ENCODE results near the gene MIOS.

MIOS gene

GRCh38 chr7:7566651-7567611, at the start of gene MIOS:
MIOS (plus strand) TSS chr7:7566884; CDS start chr7:7572476, 5,592 bp downstream.
- peak; percentile 81 for DNase-seq (ENCODE audit: low spot score)

GRCh38 chr7:7517754-7518153, 48.9 kb upstream of the MIOS start:
- DNase-seq (ENCODE audit: low spot score): no peak

GRCh38 chr7:7519056-7519455, 47.6 kb upstream of the MIOS start:
- no peak for DNase-seq (ENCODE audit: low spot score)

- DNase-seq (ENCODE audit: low spot score): no peak
These were observed 47.2 kb upstream of the MIOS start for GRCh38 chr7:7519528-7519927.

GRCh38 chr7:7521259-7521658, 45.4 kb upstream of the MIOS start:
- DNase-seq (ENCODE audit: low spot score): no peak

GRCh38 chr7:7522421-7522820, 44.3 kb upstream of the MIOS start:
- DNase-seq (ENCODE audit: low spot score): no peak

GRCh38 chr7:7524121-7524520, 42.6 kb upstream of the MIOS start:
- DNase-seq (ENCODE audit: low spot score): no peak

- no peak for DNase-seq (ENCODE audit: low spot score)
These were observed 40.7 kb upstream of the MIOS start for GRCh38 chr7:7526006-7526405.

GRCh38 chr7:7527047-7527446, 39.6 kb upstream of the MIOS start:
- no peak for DNase-seq (ENCODE audit: low spot score)

- DNase-seq (ENCODE audit: low spot score): no peak
These were observed 37.4 kb upstream of the MIOS start for GRCh38 chr7:7529328-7529727.

GRCh38 chr7:7533831-7534430, 32.8 kb upstream of the MIOS start:
- no peak for DNase-seq (ENCODE audit: low spot score)

- DNase-seq (ENCODE audit: low spot score): no peak
These were observed 31.0 kb upstream of the MIOS start, which contains the start of gene COL28A1 for GRCh38 chr7:7535691-7536090. COL28A1 (minus strand) TSS chr7:7535873; CDS start chr7:7532875, 2,998 bp downstream.

- DNase-seq (ENCODE audit: low spot score): no peak
These were observed 30.2 kb upstream of the MIOS start for GRCh38 chr7:7536396-7537019.

- DNase-seq (ENCODE audit: low spot score): no peak
These were observed 29.0 kb upstream of the MIOS start for GRCh38 chr7:7537711-7538110.

GRCh38 chr7:7539152-7539551, 27.5 kb upstream of the MIOS start:
- no peak for DNase-seq (ENCODE audit: low spot score)

GRCh38 chr7:7539711-7540110, 27.0 kb upstream of the MIOS start:
- DNase-seq (ENCODE audit: low spot score): no peak

- no peak for DNase-seq (ENCODE audit: low spot score)
These were observed 24.3 kb upstream of the MIOS start for GRCh38 chr7:7542251-7542835.

GRCh38 chr7:7548407-7548806, 18.3 kb upstream of the MIOS start:
- no peak for DNase-seq (ENCODE audit: low spot score)

- no peak for DNase-seq (ENCODE audit: low spot score)
These were observed 16.0 kb upstream of the MIOS start for GRCh38 chr7:7550663-7551062.

- no peak for DNase-seq (ENCODE audit: low spot score)
These were observed 14.5 kb upstream of the MIOS start for GRCh38 chr7:7552199-7552598.

GRCh38 chr7:7553386-7553785, 13.3 kb upstream of the MIOS start:
- DNase-seq (ENCODE audit: low spot score): no peak

- DNase-seq (ENCODE audit: low spot score): no peak
These were observed 12.7 kb upstream of the MIOS start for GRCh38 chr7:7554021-7554432.
